WI38 (cell line): ENCODE data around the gene DCBLD2.
"Not testable (repeated sequence)": the region's sequence is repeated elsewhere in the genome, so short reads cannot be mapped to it uniquely, and the experiment has no call there.

Experiments
- H3K4me3 ChIP-seq: 2 replicates; pipeline ENCODE4 v1.5.1; 2011; ENCODE audit warnings: low read depth, mild to moderate bottlenecking, control low read depth, low read length
- CTCF ChIP-seq: IDR thresholded peaks from 2 replicates; pipeline ENCODE4 v1.5.1; 2012; ENCODE audit warnings: low read depth, mild to moderate bottlenecking, control low read depth, low read length

Gene DCBLD2

GRCh38 chr3:98890965-98891910 is 10.3 kb downstream of the DCBLD2 start:
- no peak for TF ChIP-seq CTCF
- no peak overlapping the region for H3K4me3 ChIP-seq

- no peak overlapping the region for H3K4me3 ChIP-seq
Observed at GRCh38 chr3:98890181-98890835, 11.2 kb downstream of the DCBLD2 start.

GRCh38 chr3:98887684-98888083 is 13.8 kb downstream of the DCBLD2 start:
- no peak for TF ChIP-seq CTCF
- H3K4me3 ChIP-seq, result no peak overlapping the region

More at GRCh38 chr3:98890181-98890835, 11.2 kb downstream of the DCBLD2 start:
- no peak for TF ChIP-seq CTCF

- TF ChIP-seq CTCF, result no peak
- no peak overlapping the region for H3K4me3 ChIP-seq
Observed at GRCh38 chr3:98886525-98886924, 15.0 kb downstream of the DCBLD2 start.

- no peak overlapping the region for H3K4me3 ChIP-seq
Observed at GRCh38 chr3:98885851-98886250, 15.6 kb downstream of the DCBLD2 start.

GRCh38 chr3:98884675-98885371 is 16.7 kb downstream of the DCBLD2 start:
- no peak overlapping the region for H3K4me3 ChIP-seq
- TF ChIP-seq CTCF, result no peak

More at GRCh38 chr3:98885851-98886250, 15.6 kb downstream of the DCBLD2 start:
- no peak for TF ChIP-seq CTCF

GRCh38 chr3:98882614-98883333 is 18.7 kb downstream of the DCBLD2 start:
- not testable (repeated sequence) for H3K4me3 ChIP-seq
